ENCODE measurements around the gene IER5L. TPM values are rescaled to one million over a fixed set of nuclear protein-coding genes. Genes with fewer than 3 reads are reported as not detected.

The IER5L gene
- total RNA-seq, 2 experiments from 2014 or later = 3.7 to 4.1 TPM

DNA sequence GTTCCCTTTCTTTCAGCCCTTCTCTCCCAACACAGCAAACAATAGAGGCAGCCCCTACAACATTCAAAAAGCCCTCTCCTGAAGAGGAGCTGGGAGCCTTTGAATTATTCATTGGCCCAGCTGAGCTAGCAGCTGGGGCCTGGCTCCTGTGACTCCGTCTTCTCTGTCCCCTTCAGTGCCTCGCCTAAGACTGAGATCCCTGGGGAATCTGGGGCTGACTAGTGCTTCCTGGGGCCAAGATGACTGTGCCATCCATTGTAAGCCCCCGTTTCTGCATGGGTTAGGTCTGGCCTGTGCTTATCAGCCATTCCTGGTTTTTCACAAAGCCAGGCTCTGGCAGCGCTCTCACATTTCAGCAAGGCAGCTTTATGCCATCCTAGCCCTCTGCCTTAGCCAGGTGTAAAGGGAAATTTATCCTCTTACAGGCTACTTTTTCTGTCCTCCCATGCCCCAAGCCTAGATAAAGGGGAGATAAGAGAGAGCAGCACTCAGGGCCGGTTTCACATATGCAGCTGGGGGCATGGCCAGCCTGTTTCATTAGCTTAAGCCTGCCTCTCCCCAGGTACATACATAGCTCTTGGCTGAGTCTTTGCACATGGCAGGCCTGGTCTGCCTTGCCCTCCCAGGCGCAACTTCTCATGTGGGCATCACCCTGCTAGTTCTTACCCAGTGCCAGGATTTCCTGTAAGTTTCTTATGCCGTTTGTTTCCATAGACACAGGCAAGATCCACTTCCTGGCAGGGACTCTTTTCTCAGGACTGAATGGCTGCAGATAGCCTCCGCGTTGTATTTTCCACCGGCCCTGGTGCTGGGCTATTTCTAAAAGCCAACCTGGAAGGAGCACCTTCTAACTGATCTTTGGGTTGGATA lies 51.1 kb downstream of the IER5L start:
- DNase-seq = no peak
- ATAC-seq = no peak
- Mint-ChIP-seq H3K4me1 (ENCODE audit: low read depth) (peaks cover 7% of the 10 kb centered on the region), H3K9me3 (no peaks in the 10 kb centered on the region), H3K27ac (no peak overlapping the region), H3K4me3 (no peak overlapping the region), H3K27me3 (no peaks in the 10 kb centered on the region), H3K36me3 (ENCODE audit: low read depth) (peaks cover 16% of the 10 kb centered on the region)
- TF ChIP-seq, protein P1, sequence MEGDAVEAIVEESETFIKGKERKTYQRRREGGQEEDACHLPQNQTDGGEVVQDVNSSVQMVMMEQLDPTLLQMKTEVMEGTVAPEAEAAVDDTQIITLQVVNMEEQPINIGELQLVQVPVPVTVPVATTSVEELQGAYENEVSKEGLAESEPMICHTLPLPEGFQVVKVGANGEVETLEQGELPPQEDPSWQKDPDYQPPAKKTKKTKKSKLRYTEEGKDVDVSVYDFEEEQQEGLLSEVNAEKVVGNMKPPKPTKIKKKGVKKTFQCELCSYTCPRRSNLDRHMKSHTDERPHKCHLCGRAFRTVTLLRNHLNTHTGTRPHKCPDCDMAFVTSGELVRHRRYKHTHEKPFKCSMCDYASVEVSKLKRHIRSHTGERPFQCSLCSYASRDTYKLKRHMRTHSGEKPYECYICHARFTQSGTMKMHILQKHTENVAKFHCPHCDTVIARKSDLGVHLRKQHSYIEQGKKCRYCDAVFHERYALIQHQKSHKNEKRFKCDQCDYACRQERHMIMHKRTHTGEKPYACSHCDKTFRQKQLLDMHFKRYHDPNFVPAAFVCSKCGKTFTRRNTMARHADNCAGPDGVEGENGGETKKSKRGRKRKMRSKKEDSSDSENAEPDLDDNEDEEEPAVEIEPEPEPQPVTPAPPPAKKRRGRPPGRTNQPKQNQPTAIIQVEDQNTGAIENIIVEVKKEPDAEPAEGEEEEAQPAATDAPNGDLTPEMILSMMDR (IDR thresholded peaks at IDR 0.05) = no peak
- ChIA-PET CTCF (interaction anchor here (3.0 to 3.3 kb wide), 2 partner anchors 12 to 498 kb away, joined by 13 to 19 read pairs; no protein-coding TSS in a partner anchor), POLR2A (interaction anchor here (0.5 to 1.0 kb wide), 2 partner anchors 79 to 501 kb away, joined by 3 read pairs; no protein-coding TSS in a partner anchor)
- intact Hi-C loops (cut with micrococcal nuclease) = no loop called here

Other genes starting within 250 kb of the IER5L start
- 1 to 10 TPM; 5.7 TPM for gene DOLK, start 230.7 kb downstream of the IER5L start, total RNA-seq
- gene NUP188, start 230.6 kb downstream of the IER5L start, total RNA-seq = 100 to 1,000 TPM in 1 of 2 experiments, 10 to 100 TPM in 1; 96.2 to 110 TPM
- 10 to 100 TPM; 49.3 to 50.8 TPM for gene SH3GLB2, start 149.9 kb downstream of the IER5L start, total RNA-seq
- gene MIGA2, start 141.6 kb downstream of the IER5L start, total RNA-seq = 10 to 100 TPM; 34.6 to 35.8 TPM
- gene DOLPP1, start 97.2 kb downstream of the IER5L start, total RNA-seq = 10 to 100 TPM; 12.7 to 15.2 TPM
- 10 to 100 TPM; 11.8 to 12.7 TPM for gene CRAT, start 67.5 kb downstream of the IER5L start, total RNA-seq
- gene PTPA, start 66.8 kb downstream of the IER5L start, total RNA-seq = 10 to 100 TPM; 95.3 to 98.5 TPM

Data from activated CD8-positive, alpha-beta T cell treated with anti-CD3 and anti-CD28 coated beads for 36 hours (primary cell).